Osteocyte (in vitro differentiated cells): Measurements from ENCODE around the gene CMIP. TPM values are rescaled to one million over a fixed set of nuclear protein-coding genes. Genes with fewer than 3 reads are reported as not detected.

Source experiments
- DNase-seq: peaks from one replicate; pipeline ENCODE4 v3.0.0; 2021; ENCODE audit warnings: mixed read lengths; ENCODE audit not compliant: unreplicated experiment; ENCODE audit errors: extremely low spot score
- H3K27ac Mint-ChIP-seq: one replicate; pipeline ENCODE4 v1.8.0; 2021; ENCODE audit warnings: mild to moderate bottlenecking, mixed read lengths; ENCODE audit not compliant: unreplicated experiment
- H3K27me3 Mint-ChIP-seq: one replicate; pipeline ENCODE4 v1.8.0; 2021; ENCODE audit warnings: mixed read lengths; ENCODE audit not compliant: unreplicated experiment
- H3K36me3 Mint-ChIP-seq: one replicate; pipeline ENCODE4 v1.8.0; 2021; ENCODE audit warnings: mixed read lengths; ENCODE audit not compliant: unreplicated experiment
- H3K4me1 Mint-ChIP-seq: one replicate; pipeline ENCODE4 v1.8.0; 2021; ENCODE audit warnings: mixed read lengths; ENCODE audit not compliant: unreplicated experiment
- H3K4me3 Mint-ChIP-seq: one replicate; pipeline ENCODE4 v1.8.0; 2021; ENCODE audit warnings: mild to moderate bottlenecking, moderate library complexity, mixed read lengths; ENCODE audit not compliant: unreplicated experiment
- H3K9me3 Mint-ChIP-seq: one replicate; pipeline ENCODE4 v1.8.0; 2021; ENCODE audit warnings: mixed read lengths; ENCODE audit not compliant: unreplicated experiment
- CTCF ChIP-seq: fragments of 200-600 bp; sonication (generic); IDR thresholded peaks from 2 replicates; pipeline ENCODE4 v1.5.0; 2021; ENCODE audit warnings: antibody characterized with exemption, mild to moderate bottlenecking, moderate library complexity
- total RNA-seq: library from RNA; stranded (reverse); gene quantifications from 2 replicates; pipeline ENCODE4 v1.2.1, GENCODE V29; 2021

CMIP gene
- total RNA-seq, 1 donor from 2014 or later: 38.0 TPM

DNA sequence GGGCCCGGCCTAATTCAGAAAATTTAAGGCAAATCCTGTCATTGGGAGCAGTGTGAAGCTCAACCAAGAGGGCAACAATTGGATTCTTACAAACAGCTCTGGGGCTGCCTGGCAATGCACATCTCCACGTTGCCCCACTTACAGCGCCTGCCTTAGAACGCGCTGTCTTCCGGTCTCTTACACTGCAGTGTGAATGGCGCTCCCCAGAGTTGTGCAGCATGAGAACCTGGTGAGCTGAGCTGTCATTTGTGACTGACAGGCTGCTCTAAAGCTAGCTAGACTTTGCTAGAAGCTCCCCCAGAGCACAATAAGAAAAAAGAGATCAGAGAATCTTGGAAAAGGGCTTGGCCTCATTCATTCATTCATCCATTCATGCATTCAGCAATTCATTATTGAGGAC, 270.0 kb downstream of the CMIP start:
- DNase-seq: no peak
- H3K4me1 Mint-ChIP-seq: peaks cover 14% of the 10 kb centered on the region
- H3K36me3 Mint-ChIP-seq: no peaks in the 10 kb centered on the region
- peaks cover 10% of the 10 kb centered on the region for H3K27me3 Mint-ChIP-seq
- no peak overlapping the region for H3K4me3 Mint-ChIP-seq
- H3K9me3 Mint-ChIP-seq: no peaks in the 10 kb centered on the region
- no peak overlapping the region for H3K27ac Mint-ChIP-seq
- no peak for TF ChIP-seq CTCF

DNA sequence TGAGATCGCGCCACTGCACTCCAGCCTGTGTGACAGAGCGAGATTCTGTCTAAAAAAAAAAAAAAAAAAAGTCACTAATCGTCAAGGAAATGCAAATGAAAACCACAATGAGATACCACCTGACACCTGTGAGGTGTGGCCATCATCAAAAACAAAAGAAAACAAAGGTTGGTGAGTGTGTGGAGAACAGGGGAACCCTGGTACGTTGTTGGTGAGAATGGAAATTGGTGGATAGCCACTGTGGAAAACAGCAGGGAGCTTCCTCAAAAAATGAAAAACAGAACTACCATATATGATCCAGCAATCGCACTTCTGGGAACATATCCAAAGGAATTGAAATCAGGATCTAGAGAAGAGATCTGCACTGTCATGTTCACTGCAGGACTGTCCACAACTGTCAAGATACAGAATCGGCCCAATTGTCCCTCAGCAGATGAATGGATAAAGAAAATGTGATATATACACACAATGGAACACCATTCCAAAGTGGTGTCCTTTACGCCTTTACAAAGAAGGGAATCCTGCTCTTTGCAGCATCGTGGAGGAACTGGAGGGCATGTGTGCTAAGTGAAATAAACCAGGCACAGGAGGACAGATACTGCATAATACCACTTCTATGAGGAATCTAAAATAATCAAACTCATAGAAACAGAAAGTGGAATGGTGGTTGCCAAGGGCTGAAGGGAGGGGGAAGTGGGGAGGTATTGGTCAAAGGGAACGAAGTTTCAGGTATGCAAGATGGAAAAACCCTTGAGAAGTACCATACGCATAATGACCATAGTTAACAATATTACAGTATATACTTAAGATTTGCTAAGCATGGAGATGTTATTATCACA, 271.0 kb downstream of the CMIP start:
- DNase-seq: no peak
- TF ChIP-seq CTCF: no peak
- H3K27me3 Mint-ChIP-seq: peaks cover 10% of the 10 kb centered on the region
- H3K27ac Mint-ChIP-seq: no peak overlapping the region
- H3K36me3 Mint-ChIP-seq: no peaks in the 10 kb centered on the region
- peaks cover 14% of the 10 kb centered on the region for H3K4me1 Mint-ChIP-seq
- no peak overlapping the region for H3K4me3 Mint-ChIP-seq
- no peaks in the 10 kb centered on the region for H3K9me3 Mint-ChIP-seq

GRCh38 chr16:81716478-81717225, 272.0 kb downstream of the CMIP start:
- no peaks in the 10 kb centered on the region for H3K9me3 Mint-ChIP-seq
- H3K27ac Mint-ChIP-seq: no peak overlapping the region
- no peak for TF ChIP-seq CTCF
- peaks cover 7% of the 10 kb centered on the region for H3K4me1 Mint-ChIP-seq
- H3K4me3 Mint-ChIP-seq: no peak overlapping the region
- H3K27me3 Mint-ChIP-seq: peaks cover 10% of the 10 kb centered on the region
- H3K36me3 Mint-ChIP-seq: no peaks in the 10 kb centered on the region
- DNase-seq: no peak

DNA sequence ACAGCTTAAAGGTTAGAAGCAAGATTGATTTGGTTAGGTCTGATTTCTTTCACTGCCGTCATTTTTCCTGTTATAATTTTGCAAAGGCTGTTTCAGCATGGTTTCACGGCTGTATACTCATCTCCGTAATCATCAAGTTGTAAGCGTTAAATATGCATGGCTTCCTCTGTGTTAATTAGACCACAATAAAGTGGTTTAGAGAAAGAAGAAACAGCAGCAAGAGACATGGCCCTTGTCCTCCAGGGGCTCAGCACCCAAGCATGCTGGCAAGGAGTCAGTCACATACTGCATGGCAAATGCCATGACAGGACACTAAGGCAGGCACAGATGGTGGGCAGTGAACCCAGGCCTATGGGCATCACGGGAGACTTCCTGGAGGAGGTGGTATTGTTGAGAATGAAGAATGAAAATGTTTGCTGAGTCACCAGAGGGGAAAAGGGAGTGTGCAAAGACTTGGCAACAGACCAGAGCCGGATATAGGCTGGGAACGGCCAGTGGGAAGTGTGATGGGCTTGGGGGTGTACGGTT, 273.1 kb downstream of the CMIP start:
- H3K9me3 Mint-ChIP-seq: no peaks in the 10 kb centered on the region
- H3K27ac Mint-ChIP-seq: no peak overlapping the region
- TF ChIP-seq CTCF: no peak
- no peak overlapping the region for H3K4me3 Mint-ChIP-seq
- H3K27me3 Mint-ChIP-seq: peaks cover 10% of the 10 kb centered on the region
- H3K4me1 Mint-ChIP-seq: peaks cover under 1% of the 10 kb centered on the region
- DNase-seq: no peak
- no peaks in the 10 kb centered on the region for H3K36me3 Mint-ChIP-seq

- DNase-seq: no peak
- no peak overlapping the region for H3K27ac Mint-ChIP-seq
- H3K4me1 Mint-ChIP-seq: no peaks in the 10 kb centered on the region
- no peaks in the 10 kb centered on the region for H3K36me3 Mint-ChIP-seq
- H3K9me3 Mint-ChIP-seq: no peaks in the 10 kb centered on the region
- no peak overlapping the region for H3K4me3 Mint-ChIP-seq
- no peak for TF ChIP-seq CTCF
- peaks cover 10% of the 10 kb centered on the region for H3K27me3 Mint-ChIP-seq
Observed at GRCh38 chr16:81718637-81719036, 274.0 kb downstream of the CMIP start.
